ENCODE data around the gene APBB3.

GRCh38 chr5:140576776-140577201 is 12.4 kb upstream of the APBB3 start:
- TF ChIP-seq CTCF (IDR thresholded peaks at IDR 0.05) = no peak
- no peak for TF ChIP-seq POLR2A (IDR thresholded peaks at IDR 0.05)
